ENCODE measurements around the gene ZC3H14. TPM values are rescaled to one million over a fixed set of nuclear protein-coding genes. Genes with fewer than 3 reads are reported as not detected.

ZC3H14 gene
- total RNA-seq, 2 experiments from 2014 or later, result 43.3 to 50.5 TPM

DNA sequence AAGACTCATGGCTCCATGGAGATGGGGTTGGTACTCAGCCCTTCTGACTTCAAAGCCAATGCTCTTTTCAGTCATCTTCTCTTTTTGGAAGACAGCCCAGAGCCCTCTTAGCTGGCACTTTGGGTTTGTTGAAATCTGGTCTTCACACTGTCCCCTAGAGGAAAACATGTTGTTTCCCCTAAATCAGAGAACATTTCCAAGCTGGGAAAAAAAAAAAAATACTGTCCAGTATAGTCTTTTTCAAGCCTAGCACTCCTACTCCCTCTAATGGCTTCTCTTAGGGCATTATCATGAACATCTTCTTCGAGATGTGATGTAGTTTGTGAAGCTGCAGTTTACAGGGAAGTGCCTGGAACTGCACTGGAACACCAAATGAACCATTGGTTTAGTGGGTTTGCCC lies 3.0 kb upstream of the ZC3H14 start:
- peaks cover 42% of the 10 kb centered on the region for H3K27me3 Mint-ChIP-seq
- DNase-seq, result no peak
- no peak overlapping the region for H3K4me3 Mint-ChIP-seq
- H3K9me3 Mint-ChIP-seq (ENCODE audit: low read depth), result no peaks in the 10 kb centered on the region
- no peak overlapping the region for H3K27ac Mint-ChIP-seq
- H3K36me3 Mint-ChIP-seq, result peaks cover 5% of the 10 kb centered on the region
- CTCF ChIA-PET, result interaction anchor here (1.0 to 2.0 kb wide), 3 partner anchors 9 to 370 kb away, joined by 3 to 13 read pairs (median 3); no protein-coding TSS in a partner anchor
- no peak for ATAC-seq
- peaks cover 48% of the 10 kb centered on the region for H3K4me1 Mint-ChIP-seq

- CTCF ChIA-PET, result no interaction called here
- Mint-ChIP-seq H3K27me3 (peaks cover 22% of the 10 kb centered on the region), H3K4me3 (peak overlapping the region; percentile 86), H3K27ac (peak overlapping the region; percentile 89), H3K4me1 (peaks cover 34% of the 10 kb centered on the region), H3K36me3 (peaks cover 13% of the 10 kb centered on the region), H3K9me3 (ENCODE audit: low read depth) (no peaks in the 10 kb centered on the region)
- ATAC-seq (no peak), DNase-seq (no peak)
Measured at GRCh38 chr14:88562532-88562830, 356 bp upstream of the ZC3H14 start.

- H3K36me3 Mint-ChIP-seq, result peaks cover 24% of the 10 kb centered on the region
- ATAC-seq, result no peak
- CTCF ChIA-PET, result no interaction called here
Measured at GRCh38 chr14:88563845-88564244, 1.0 kb downstream of the ZC3H14 start.

DNA sequence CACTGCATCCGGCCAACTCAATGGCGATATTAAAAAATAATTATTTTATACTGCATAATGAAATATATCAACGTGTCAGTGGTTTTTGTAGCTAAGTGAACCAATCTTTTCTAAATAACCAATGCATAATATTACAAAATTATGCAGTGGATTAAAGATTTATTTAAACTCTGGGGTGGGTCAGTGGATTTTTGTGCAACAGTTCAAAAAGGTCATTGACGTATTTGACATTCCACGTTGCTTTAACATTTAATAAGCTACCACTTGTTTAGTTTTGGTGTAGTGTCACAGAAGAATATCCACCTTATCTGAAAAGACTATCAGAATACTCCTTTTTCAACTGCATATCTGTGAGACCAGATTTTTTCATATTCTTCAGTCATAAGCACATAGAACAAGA lies 2.6 kb downstream of the ZC3H14 start:
- Mint-ChIP-seq H3K4me3 (no peak overlapping the region), H3K27me3 (peaks cover 10% of the 10 kb centered on the region), H3K9me3 (ENCODE audit: low read depth) (peaks cover 5% of the 10 kb centered on the region), H3K4me1 (peaks cover 26% of the 10 kb centered on the region), H3K36me3 (peaks cover 34% of the 10 kb centered on the region), H3K27ac (no peak overlapping the region)
- ATAC-seq (no peak), DNase-seq (no peak)
- CTCF ChIA-PET, result interaction anchor here (0.8 kb wide), 1 partner anchor 74 kb away, joined by 3 read pairs; no protein-coding TSS in a partner anchor

More at GRCh38 chr14:88563845-88564244, 1.0 kb downstream of the ZC3H14 start:
- DNase-seq, result no peak
- Mint-ChIP-seq H3K27ac (peak overlapping the region; percentile 74), H3K4me3 (peak overlapping the region; percentile 86), H3K9me3 (ENCODE audit: low read depth) (peaks cover 5% of the 10 kb centered on the region), H3K4me1 (peaks cover 28% of the 10 kb centered on the region), H3K27me3 (peaks cover 16% of the 10 kb centered on the region)

- Mint-ChIP-seq H3K27me3 (no peaks in the 10 kb centered on the region), H3K4me3 (no peak overlapping the region), H3K36me3 (peaks cover 49% of the 10 kb centered on the region), H3K9me3 (ENCODE audit: low read depth) (peaks cover 5% of the 10 kb centered on the region), H3K27ac (no peak overlapping the region), H3K4me1 (peaks cover 16% of the 10 kb centered on the region)
- ATAC-seq, result no peak
- CTCF ChIA-PET, result no interaction called here
- DNase-seq, result no peak
Measured at GRCh38 chr14:88568196-88568595, 5.4 kb downstream of the ZC3H14 start.

DNA sequence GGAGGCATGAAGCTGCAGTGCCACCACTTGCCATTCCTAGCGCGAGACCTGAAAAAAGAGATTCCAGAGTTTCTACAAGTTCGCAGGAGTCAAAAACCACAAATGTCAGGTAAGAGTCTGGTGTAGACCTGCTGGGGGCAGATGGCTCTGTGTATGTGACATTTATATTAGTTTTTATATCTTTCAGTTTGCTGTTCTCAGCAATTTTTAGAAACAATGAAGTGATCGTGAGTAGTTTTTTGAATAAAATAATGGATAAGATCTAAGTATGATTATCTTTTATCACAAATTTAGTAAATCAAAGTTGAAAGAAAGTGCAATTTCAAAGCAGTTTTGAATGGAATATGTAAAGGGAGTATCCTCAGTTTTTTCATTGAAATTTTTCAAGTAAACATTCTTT lies 9.3 kb downstream of the ZC3H14 start:
- CTCF ChIA-PET, result no interaction called here
- DNase-seq (no peak), ATAC-seq (no peak)
- Mint-ChIP-seq H3K4me1 (no peaks in the 10 kb centered on the region), H3K27me3 (no peaks in the 10 kb centered on the region), H3K9me3 (ENCODE audit: low read depth) (peaks cover 5% of the 10 kb centered on the region), H3K4me3 (no peak overlapping the region), H3K36me3 (peaks cover 50% of the 10 kb centered on the region), H3K27ac (no peak overlapping the region)

DNA sequence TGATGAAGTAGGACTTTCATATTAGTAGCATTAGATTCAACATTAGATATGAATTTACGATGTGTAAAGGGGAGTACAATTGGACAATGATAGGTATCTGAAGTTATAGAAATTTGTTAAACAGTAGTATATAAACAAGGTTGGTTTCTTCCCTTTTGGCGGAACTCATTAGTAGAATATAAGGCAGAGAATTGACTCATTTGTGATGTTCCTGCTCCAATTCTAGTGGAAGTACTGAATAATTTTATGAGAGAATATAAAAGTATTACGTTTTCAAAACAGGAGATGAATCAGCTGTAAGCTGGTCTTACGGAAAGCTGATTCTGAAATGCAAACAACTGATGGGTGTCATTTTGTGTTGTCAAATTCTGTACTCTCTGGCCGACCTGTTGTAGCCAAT lies 13.4 kb downstream of the ZC3H14 start:
- no peaks in the 10 kb centered on the region for H3K9me3 Mint-ChIP-seq (ENCODE audit: low read depth)
- H3K4me3 Mint-ChIP-seq, result no peak overlapping the region
- H3K36me3 Mint-ChIP-seq, result peaks cover 45% of the 10 kb centered on the region
- H3K4me1 Mint-ChIP-seq, result no peaks in the 10 kb centered on the region
- CTCF ChIA-PET, result no interaction called here
- ATAC-seq, result no peak
- DNase-seq, result no peak
- H3K27me3 Mint-ChIP-seq, result no peaks in the 10 kb centered on the region
- H3K27ac Mint-ChIP-seq, result no peak overlapping the region

DNA sequence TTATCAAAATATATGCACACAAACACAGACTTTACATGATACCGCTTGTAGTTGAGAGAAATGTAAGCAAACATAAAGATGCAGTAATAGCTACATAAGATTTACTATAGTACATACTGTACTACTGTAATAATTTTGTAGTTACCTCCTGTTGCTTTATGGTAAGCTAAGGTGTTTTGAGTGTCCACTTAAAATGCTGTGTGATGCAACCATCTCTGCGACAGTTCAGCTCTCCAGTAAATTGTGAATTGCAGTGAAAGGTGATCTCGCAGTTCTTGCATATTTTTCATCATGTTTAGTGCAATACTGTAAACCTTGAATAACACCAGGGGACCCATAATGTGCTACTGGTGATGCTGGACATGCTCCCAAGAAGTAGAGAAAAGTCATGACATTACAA lies 21.6 kb downstream of the ZC3H14 start:
- peaks cover 51% of the 10 kb centered on the region for H3K36me3 Mint-ChIP-seq
- H3K27ac Mint-ChIP-seq, result no peak overlapping the region
- no peaks in the 10 kb centered on the region for H3K27me3 Mint-ChIP-seq
- no peak overlapping the region for H3K4me3 Mint-ChIP-seq
- ATAC-seq (no peak), DNase-seq (no peak)
- H3K9me3 Mint-ChIP-seq (ENCODE audit: low read depth), result no peaks in the 10 kb centered on the region
- H3K4me1 Mint-ChIP-seq, result no peaks in the 10 kb centered on the region
- CTCF ChIA-PET, result interaction anchor here (1.0 kb wide), 1 partner anchor 15 kb away, joined by 3 read pairs; no protein-coding TSS in a partner anchor

- H3K9me3 Mint-ChIP-seq (ENCODE audit: low read depth), result no peaks in the 10 kb centered on the region
- CTCF ChIA-PET, result no interaction called here
- H3K4me1 Mint-ChIP-seq, result no peaks in the 10 kb centered on the region
- peaks cover 52% of the 10 kb centered on the region for H3K36me3 Mint-ChIP-seq
- DNase-seq (no peak), ATAC-seq (no peak)
- no peak overlapping the region for H3K27ac Mint-ChIP-seq
- H3K27me3 Mint-ChIP-seq, result no peaks in the 10 kb centered on the region
- no peak overlapping the region for H3K4me3 Mint-ChIP-seq
Measured at GRCh38 chr14:88588081-88588480, 25.2 kb downstream of the ZC3H14 start.

DNA sequence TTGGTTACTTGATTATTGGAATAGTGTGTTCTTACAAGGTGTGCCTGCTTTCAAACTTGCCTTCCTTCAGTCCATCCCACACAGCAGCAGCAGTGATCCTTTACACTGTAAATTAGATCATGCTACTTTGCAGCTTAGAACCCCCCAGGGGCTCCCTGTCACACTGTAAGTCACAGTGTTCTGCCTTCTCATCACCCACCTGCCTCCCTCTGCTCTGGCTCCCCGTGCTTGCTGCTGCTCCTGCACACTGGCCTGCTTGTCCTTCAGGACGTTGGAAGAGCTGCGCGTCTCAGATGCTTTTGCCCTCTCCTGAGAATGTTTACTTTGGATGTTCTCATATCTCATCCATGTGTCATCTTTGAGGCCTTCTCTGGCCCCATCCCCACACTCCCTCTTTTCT lies 27.3 kb downstream of the ZC3H14 start:
- CTCF ChIA-PET, result no interaction called here
- no peaks in the 10 kb centered on the region for H3K27me3 Mint-ChIP-seq
- no peaks in the 10 kb centered on the region for H3K9me3 Mint-ChIP-seq (ENCODE audit: low read depth)
- H3K27ac Mint-ChIP-seq, result no peak overlapping the region
- DNase-seq (no peak), ATAC-seq (no peak)
- peaks cover 47% of the 10 kb centered on the region for H3K36me3 Mint-ChIP-seq
- no peak overlapping the region for H3K4me3 Mint-ChIP-seq
- no peaks in the 10 kb centered on the region for H3K4me1 Mint-ChIP-seq

DNA sequence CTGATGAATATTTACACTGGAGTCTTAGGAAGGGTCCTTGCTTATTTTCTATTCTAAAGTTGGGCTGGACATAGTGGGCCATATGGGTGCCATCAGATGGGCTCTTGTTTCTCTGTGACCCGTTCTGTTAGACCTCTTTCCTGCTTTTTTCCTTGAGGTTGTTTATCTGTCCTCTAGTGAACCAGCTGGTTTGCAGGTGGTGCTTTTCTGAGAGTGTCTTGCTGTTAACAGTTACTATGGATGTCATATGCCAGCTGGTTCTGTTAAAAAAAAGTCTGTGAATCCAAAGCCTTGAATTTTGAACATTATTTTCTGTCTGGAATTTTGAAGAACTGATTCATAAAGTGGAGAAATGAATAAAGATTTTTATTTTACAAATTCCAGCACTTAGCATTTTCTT lies 29.2 kb downstream of the ZC3H14 start:
- no peak overlapping the region for H3K27ac Mint-ChIP-seq
- DNase-seq (no peak), ATAC-seq (no peak)
- no peaks in the 10 kb centered on the region for H3K27me3 Mint-ChIP-seq
- H3K9me3 Mint-ChIP-seq (ENCODE audit: low read depth), result no peaks in the 10 kb centered on the region
- CTCF ChIA-PET, result no interaction called here
- H3K4me1 Mint-ChIP-seq, result peaks cover 2% of the 10 kb centered on the region
- H3K4me3 Mint-ChIP-seq, result no peak overlapping the region
- peaks cover 42% of the 10 kb centered on the region for H3K36me3 Mint-ChIP-seq

DNA sequence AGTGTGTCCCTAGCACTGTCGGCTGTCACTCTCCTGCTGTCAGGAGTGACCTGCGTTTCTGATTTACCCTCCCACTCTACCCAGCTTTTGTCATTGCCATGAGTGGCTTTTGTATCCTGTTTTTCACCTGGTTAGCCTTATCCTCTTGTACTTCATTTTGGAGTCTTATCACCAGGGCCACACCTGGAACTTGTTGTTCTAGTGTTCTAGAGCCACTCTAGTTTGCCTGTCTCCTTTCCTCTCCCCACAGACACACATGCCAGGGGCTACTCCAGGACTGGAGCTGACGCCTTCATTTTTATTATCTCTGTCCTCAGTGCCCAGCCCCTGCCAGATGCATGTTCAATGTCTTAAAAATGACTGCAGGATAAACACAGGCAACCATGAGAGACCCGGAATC lies 34.2 kb downstream of the ZC3H14 start:
- peaks cover 43% of the 10 kb centered on the region for H3K36me3 Mint-ChIP-seq
- CTCF ChIA-PET, result no interaction called here

DNA sequence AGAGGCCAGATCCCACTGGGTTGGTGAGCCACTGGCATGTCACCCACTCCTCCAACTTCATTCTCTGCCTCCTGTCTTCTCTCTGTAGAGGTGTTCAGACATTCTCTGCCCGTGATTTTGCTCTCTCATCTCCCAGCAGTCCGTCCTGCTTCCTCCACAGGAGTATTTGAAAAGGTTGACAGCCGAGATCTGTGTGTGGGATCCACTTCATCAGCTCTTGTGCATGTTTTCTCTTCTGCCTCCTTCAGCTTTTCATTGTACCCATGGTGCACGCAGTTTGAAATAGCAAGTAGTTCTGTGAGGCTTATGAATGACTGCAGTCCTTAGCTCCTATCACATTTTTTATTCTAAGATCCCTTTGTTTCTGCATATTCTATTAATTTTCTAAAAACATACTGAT lies 34.8 kb downstream of the ZC3H14 start:
- Mint-ChIP-seq H3K36me3 (peaks cover 47% of the 10 kb centered on the region), H3K4me3 (no peak overlapping the region), H3K27me3 (no peaks in the 10 kb centered on the region), H3K27ac (no peak overlapping the region), H3K4me1 (peaks cover 40% of the 10 kb centered on the region), H3K9me3 (ENCODE audit: low read depth) (no peaks in the 10 kb centered on the region)
- DNase-seq (no peak), ATAC-seq (no peak)
- CTCF ChIA-PET, result interaction anchor here (0.9 kb wide), 1 partner anchor 218 kb away, joined by 3 read pairs; no protein-coding TSS in a partner anchor

More for the DNA sequence above, 34.2 kb downstream of the ZC3H14 start:
- DNase-seq (no peak), ATAC-seq (no peak)
- no peaks in the 10 kb centered on the region for H3K9me3 Mint-ChIP-seq (ENCODE audit: low read depth)
- peaks cover 36% of the 10 kb centered on the region for H3K4me1 Mint-ChIP-seq
- H3K4me3 Mint-ChIP-seq, result no peak overlapping the region
- H3K27me3 Mint-ChIP-seq, result no peaks in the 10 kb centered on the region
- no peak overlapping the region for H3K27ac Mint-ChIP-seq

DNA sequence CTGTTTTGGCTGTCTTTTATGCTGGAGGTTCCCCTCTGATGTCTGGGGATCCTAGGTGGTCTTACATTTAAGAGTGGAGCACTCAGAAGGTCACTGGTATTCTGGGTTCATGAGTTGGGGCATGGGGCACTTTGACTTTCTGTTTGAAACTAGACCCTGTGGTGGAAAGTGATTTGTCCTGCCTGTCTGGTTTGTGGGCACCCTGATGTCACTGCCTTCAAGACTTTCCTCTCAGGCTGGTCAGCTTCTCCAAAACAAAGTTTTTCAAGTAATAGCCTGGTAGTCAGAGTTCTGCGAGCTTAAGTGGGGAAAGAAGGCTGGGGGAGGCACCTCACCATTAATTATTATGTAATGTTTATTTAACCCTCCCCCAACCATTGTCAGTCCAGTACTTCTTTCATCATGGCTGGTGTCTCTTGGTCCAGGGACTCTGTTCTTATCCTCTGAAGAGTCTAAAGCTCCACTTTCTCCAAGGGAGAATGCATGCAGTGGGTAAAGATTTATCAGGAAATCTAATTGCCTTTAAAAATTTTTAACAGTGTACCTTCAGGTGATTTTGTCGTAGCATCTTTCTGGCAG lies 35.3 kb downstream of the ZC3H14 start:
- ATAC-seq (no peak), DNase-seq (no peak)
- H3K27me3 Mint-ChIP-seq, result no peaks in the 10 kb centered on the region
- peaks cover 44% of the 10 kb centered on the region for H3K4me1 Mint-ChIP-seq
- no peak overlapping the region for H3K4me3 Mint-ChIP-seq
- CTCF ChIA-PET, result interaction anchor here (0.9 kb wide), 1 partner anchor 218 kb away, joined by 3 read pairs; no protein-coding TSS in a partner anchor
- no peak overlapping the region for H3K27ac Mint-ChIP-seq
- no peaks in the 10 kb centered on the region for H3K9me3 Mint-ChIP-seq (ENCODE audit: low read depth)
- peaks cover 51% of the 10 kb centered on the region for H3K36me3 Mint-ChIP-seq

Measured in activated CD8-positive, alpha-beta memory T cell treated with anti-CD3 and anti-CD28 coated beads, Interleukin-2, amount 10 ng/mL, durations not matched to agents 7 days and 5 days (primary cell).